ENCODE measurements around the gene NELL2.

- no peak for TF ChIP-seq CTCF (IDR thresholded peaks at IDR 0.05)
- TF ChIP-seq POLR2A (IDR thresholded peaks at IDR 0.05) = no peak
These were observed 221.2 kb downstream of the NELL2 start for GRCh38 chr12:44654646-44655639.

Data from lower leg skin (tissue), 3 donors.